Neuronal stem cell (in vitro differentiated cells): ENCODE data around the gene RASSF3. TPM values are rescaled to one million over a fixed set of nuclear protein-coding genes. Genes with fewer than 3 reads are reported as not detected.

Source experiments
- DNase-seq: peaks from one replicate; pipeline ENCODE4 v3.0.0-alpha.2; 2013; ENCODE audit warnings: low spot score
- H2AFZ ChIP-seq: one replicate; pipeline ENCODE4 v1.6.1; 2013; ENCODE audit warnings: mild to moderate bottlenecking, low read length, inconsistent platforms
- H2AK5ac ChIP-seq: 2 replicates; pipeline ENCODE4 v1.6.1; 2013; ENCODE audit warnings: low read depth, mild to moderate bottlenecking, inconsistent platforms, low read length, moderate library complexity, mixed read lengths
- H2BK120ac ChIP-seq: 2 replicates; pipeline ENCODE4 v1.6.1; 2013; ENCODE audit warnings: low read depth, mild to moderate bottlenecking, inconsistent platforms, low read length, moderate library complexity, mixed read lengths
- H2BK12ac ChIP-seq: one replicate; pipeline ENCODE4 v1.6.1; 2013; ENCODE audit warnings: low read length, inconsistent platforms
- H2BK15ac ChIP-seq: 2 replicates; pipeline ENCODE4 v1.6.1; 2013; ENCODE audit warnings: mild to moderate bottlenecking, low read length, inconsistent platforms, mixed read lengths
- H2BK5ac ChIP-seq: one replicate; pipeline ENCODE4 v1.6.1; 2013; ENCODE audit warnings: inconsistent platforms, mild to moderate bottlenecking, low read length, moderate library complexity
- H3K14ac ChIP-seq: one replicate; pipeline ENCODE4 v1.6.1; 2013; ENCODE audit warnings: low read length, inconsistent platforms
- H3K18ac ChIP-seq: 2 replicates; pipeline ENCODE4 v1.6.1; 2013; ENCODE audit warnings: low read length, inconsistent platforms
- H3K23ac ChIP-seq: 2 replicates; pipeline ENCODE4 v1.6.1; 2013; ENCODE audit warnings: low read depth, mild to moderate bottlenecking, mixed read lengths, low read length, inconsistent platforms; ENCODE audit not compliant: poor library complexity
- H3K27ac ChIP-seq: replicated peaks from 3 replicates; pipeline ENCODE4 v1.5.1; 2013; ENCODE audit warnings: low read length, inconsistent platforms
- H3K27me3 ChIP-seq, 3 experiments: 2 replicates each; pipeline ENCODE4 v1.6.1; 2013; ENCODE audit warnings: low read length in 3 of 3, mild to moderate bottlenecking in 2 of 3, inconsistent platforms in 1 of 3, low read depth in 1 of 3, mixed read lengths in 1 of 3, moderate library complexity in 1 of 3; ENCODE audit not compliant: control insufficient read depth in 3 of 3, insufficient read depth in 3 of 3
- H3K36me3 ChIP-seq, 2 donors: replicated peaks in 1 of 2; 2 replicates each; pipeline ENCODE4 v1.6.1; 2013; ENCODE audit warnings: low read length in 2 of 2; ENCODE audit not compliant: control insufficient read depth in 2 of 2, insufficient read depth in 2 of 2
- H3K4ac ChIP-seq: 2 replicates; pipeline ENCODE4 v1.6.1; 2013; ENCODE audit warnings: inconsistent platforms, mild to moderate bottlenecking, low read length, moderate library complexity
- H3K4me1 ChIP-seq, 2 donors: 1 replicate in 1 of 2; 2 replicates in 1 of 2; pipeline ENCODE4 v1.6.1; 2013; ENCODE audit warnings: low read length in 2 of 2, low read depth in 1 of 2; ENCODE audit not compliant: control insufficient read depth in 2 of 2, insufficient read depth in 1 of 2
- H3K4me2 ChIP-seq: one replicate; pipeline ENCODE4 v1.6.1; 2013; ENCODE audit warnings: mild to moderate bottlenecking, low read length, inconsistent platforms; ENCODE audit not compliant: insufficient read depth, poor library complexity, severe bottlenecking
- H3K4me3 ChIP-seq, 2 donors: 2 replicates each; pipeline ENCODE4 v1.5.1; 2013; ENCODE audit warnings: low read length in 2 of 2, mild to moderate bottlenecking in 2 of 2, inconsistent platforms in 1 of 2, moderate library complexity in 1 of 2
- H3K79me1 ChIP-seq: one replicate; pipeline ENCODE4 v1.6.1; 2013; ENCODE audit warnings: low read depth, mild to moderate bottlenecking, inconsistent platforms, low read length, moderate library complexity
- H3K9ac ChIP-seq: one replicate; pipeline ENCODE4 v1.6.1; 2013; ENCODE audit warnings: mild to moderate bottlenecking, low read depth, low read length, inconsistent platforms; ENCODE audit not compliant: poor library complexity
- H3K9me3 ChIP-seq, 2 donors: replicated peaks in 1 of 2; 2 replicates each; pipeline versions ENCODE3 to v1.6.1; 2013; ENCODE audit warnings: low read length in 2 of 2, mild to moderate bottlenecking in 2 of 2, inconsistent platforms in 1 of 2, low read depth in 1 of 2, mixed read lengths in 1 of 2, moderate library complexity in 1 of 2; ENCODE audit not compliant: control insufficient read depth in 2 of 2, insufficient read depth in 1 of 2
- H4K8ac ChIP-seq: one replicate; pipeline ENCODE4 v1.6.1; 2013; ENCODE audit warnings: low read depth, mild to moderate bottlenecking, inconsistent platforms, low read length, moderate library complexity
- H4K91ac ChIP-seq: one replicate; pipeline ENCODE4 v1.6.1; 2013; ENCODE audit warnings: low read length, low read depth, mild to moderate bottlenecking, inconsistent platforms; ENCODE audit not compliant: poor library complexity
- WGBS, 2 donors: extraction: QIAGEN DNeasy Blood & Tissue Kit; methylation state at CpG; one replicate each; pipeline ENCODE4 v1.1.7; 2013; ENCODE audit warnings: missing lambda C conversion rate in 2 of 2, mixed read lengths in 1 of 2; ENCODE audit not compliant: insufficient read length in 2 of 2, insufficient replicate concordance in 1 of 2; ENCODE audit errors: extremely low coverage in 2 of 2; 5-methylcytosine and 5-hydroxymethylcytosine counted together
- small RNA-seq: library from polyadenylated mRNA; stranded (forward); fragments of <200 nt; extraction: miRNeasy Mini kit (QIAGEN cat#:217004); gene quantifications from one replicate; pipeline ENCODE3, GENCODE V24; 2013; ENCODE audit not compliant: insufficient read depth

The RASSF3 gene

DNA sequence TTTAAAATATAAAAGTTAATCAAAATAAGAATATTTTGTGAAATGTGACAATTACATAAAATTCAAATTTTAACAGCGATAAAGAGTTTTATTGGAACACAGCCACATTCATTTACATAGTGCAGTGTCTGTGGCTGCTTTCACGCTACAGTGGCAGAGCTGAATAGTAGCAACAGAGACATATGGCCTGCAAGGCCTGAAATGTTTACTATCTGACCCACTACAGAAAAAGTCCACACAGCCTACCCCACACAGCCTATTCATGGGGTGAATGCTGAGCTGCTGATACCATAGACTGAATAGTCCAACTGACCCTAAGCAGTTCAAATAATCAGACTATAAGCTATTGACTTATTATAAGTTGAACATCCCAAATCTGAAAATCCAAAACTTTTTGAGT, 135.7 kb downstream of the RASSF3 start:
- no peak overlapping the region for H3K4me2 ChIP-seq
- H3K18ac ChIP-seq: no peak overlapping the region
- no peak overlapping the region for H4K8ac ChIP-seq
- no peaks in the 10 kb centered on the region for H3K79me1 ChIP-seq
- no peak overlapping the region for H4K91ac ChIP-seq
- peaks cover 0 to 5% of the 10 kb centered on the region in 2 donors for H3K9me3 ChIP-seq
- H2AK5ac ChIP-seq: no peak overlapping the region
- H3K27me3 ChIP-seq: peaks cover 0 to 2% (median 0%) of the 10 kb centered on the region in 3 experiments
- H3K27ac ChIP-seq: no peak overlapping the region
- no peak overlapping the region for H3K4ac ChIP-seq
- H3K4me1 ChIP-seq: no peaks in the 10 kb centered on the region
- H2AFZ ChIP-seq: no peak overlapping the region
- no peak overlapping the region for H3K14ac ChIP-seq
- no CpG with 5 or more reads among the region's 2 CpGs for WGBS, 2 donors
- H2BK12ac ChIP-seq: no peak overlapping the region
- H3K9ac ChIP-seq: no peak overlapping the region
- no peak overlapping the region for H2BK15ac ChIP-seq
- no peak overlapping the region for H3K4me3 ChIP-seq
- no peak overlapping the region for H3K23ac ChIP-seq
- H2BK120ac ChIP-seq: no peak overlapping the region
- H3K36me3 ChIP-seq: peaks cover 20 to 91% of the 10 kb centered on the region in 2 donors
- no peak overlapping the region for H2BK5ac ChIP-seq
- DNase-seq: no peak

DNA sequence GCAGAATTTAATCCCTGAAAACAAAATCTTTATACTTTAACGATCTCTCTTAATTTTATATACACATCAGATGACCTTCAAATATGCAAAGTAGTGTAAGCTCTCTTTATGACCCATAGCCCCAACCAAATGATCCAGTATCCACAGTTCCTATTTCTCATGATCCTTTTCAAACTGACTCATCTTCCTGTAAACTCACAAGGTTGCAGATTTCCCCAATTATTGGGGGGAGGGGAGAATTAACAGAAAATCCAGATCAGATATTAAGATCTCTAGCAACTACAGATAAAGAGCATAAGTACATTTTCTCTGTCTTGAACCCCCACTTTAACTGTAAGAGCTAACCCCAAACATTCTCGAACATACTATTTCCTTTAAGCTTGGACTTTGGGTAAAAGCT, 136.4 kb downstream of the RASSF3 start:
- no peak overlapping the region for H2BK5ac ChIP-seq
- no peaks in the 10 kb centered on the region for H3K79me1 ChIP-seq
- H3K9me3 ChIP-seq: peaks cover 0 to 5% of the 10 kb centered on the region in 2 donors
- H2AFZ ChIP-seq: no peak overlapping the region
- H3K4ac ChIP-seq: no peak overlapping the region
- H3K4me1 ChIP-seq: no peaks in the 10 kb centered on the region
- peaks cover 0 to 2% (median 0%) of the 10 kb centered on the region in 3 experiments for H3K27me3 ChIP-seq
- no peak overlapping the region for H3K18ac ChIP-seq
- H3K4me3 ChIP-seq: no peak overlapping the region
- H3K23ac ChIP-seq: no peak overlapping the region
- H3K9ac ChIP-seq: no peak overlapping the region
- no peak overlapping the region for H2BK15ac ChIP-seq
- no peak overlapping the region for H2BK120ac ChIP-seq
- H2BK12ac ChIP-seq: no peak overlapping the region
- H4K8ac ChIP-seq: no peak overlapping the region
- no peak overlapping the region for H3K27ac ChIP-seq
- H3K14ac ChIP-seq: no peak overlapping the region
- H4K91ac ChIP-seq: no peak overlapping the region
- no peak for DNase-seq
- peaks cover 20 to 92% of the 10 kb centered on the region in 2 donors for H3K36me3 ChIP-seq
- H2AK5ac ChIP-seq: no peak overlapping the region
- 100% methylated on average over 1 of the region's 2 CpGs for WGBS, 2 donors
- H3K4me2 ChIP-seq: no peak overlapping the region

Small RNA genes within 50 kb of the gene (small RNA-seq; reads per million reads assigned to genes)
- gene MIR548C (not detected), gene MIR548Z (not detected), gene RF00137 (not detected)
